Keratinocyte (primary cell): ENCODE data around the gene PFKFB4.

Experiments
- EZH2 ChIP-seq: IDR thresholded peaks from one replicate; pipeline ENCODE4 v1.6.1; 2012; ENCODE audit warnings: inconsistent platforms, mild to moderate bottlenecking, low read length, moderate library complexity
- TF ChIP-seq, protein P1 (sequence below), 3 experiments: IDR thresholded peaks in 1 of 3; conservative IDR thresholded peaks in 1 of 3; optimal IDR thresholded peaks in 1 of 3; 2 replicates in 2 of 3; 3 replicates in 1 of 3; pipeline versions ENCODE3 to v1.5.1; 2011; ENCODE audit warnings: low read length in 3 of 3, mild to moderate bottlenecking in 3 of 3, moderate library complexity in 2 of 3, control low read depth in 1 of 3, inconsistent platforms in 1 of 3; ENCODE audit not compliant: insufficient read depth in 2 of 3; ENCODE audit errors: extremely low read depth in 1 of 3

DNA sequence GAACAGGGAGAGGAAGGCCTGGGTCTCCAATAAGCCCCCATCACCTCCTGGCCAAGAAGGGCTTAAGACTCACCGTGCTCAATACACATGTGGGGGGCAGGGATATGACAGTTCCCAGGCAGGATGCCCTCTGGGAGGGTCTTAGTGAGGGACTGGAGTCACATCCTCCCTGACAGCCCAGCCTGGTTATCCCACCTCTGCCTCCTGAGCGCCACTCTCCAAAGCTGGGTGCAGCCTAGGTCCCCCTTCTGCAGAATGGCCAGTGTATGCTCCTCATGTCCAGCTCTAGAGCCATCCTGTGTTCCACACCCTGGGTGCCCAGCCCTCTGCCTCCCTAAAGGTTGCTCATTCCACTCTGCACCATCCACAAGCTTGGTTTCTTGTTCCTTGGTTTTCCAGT is 51.5 kb downstream of the PFKFB4 start:
- TF ChIP-seq, protein P1, sequence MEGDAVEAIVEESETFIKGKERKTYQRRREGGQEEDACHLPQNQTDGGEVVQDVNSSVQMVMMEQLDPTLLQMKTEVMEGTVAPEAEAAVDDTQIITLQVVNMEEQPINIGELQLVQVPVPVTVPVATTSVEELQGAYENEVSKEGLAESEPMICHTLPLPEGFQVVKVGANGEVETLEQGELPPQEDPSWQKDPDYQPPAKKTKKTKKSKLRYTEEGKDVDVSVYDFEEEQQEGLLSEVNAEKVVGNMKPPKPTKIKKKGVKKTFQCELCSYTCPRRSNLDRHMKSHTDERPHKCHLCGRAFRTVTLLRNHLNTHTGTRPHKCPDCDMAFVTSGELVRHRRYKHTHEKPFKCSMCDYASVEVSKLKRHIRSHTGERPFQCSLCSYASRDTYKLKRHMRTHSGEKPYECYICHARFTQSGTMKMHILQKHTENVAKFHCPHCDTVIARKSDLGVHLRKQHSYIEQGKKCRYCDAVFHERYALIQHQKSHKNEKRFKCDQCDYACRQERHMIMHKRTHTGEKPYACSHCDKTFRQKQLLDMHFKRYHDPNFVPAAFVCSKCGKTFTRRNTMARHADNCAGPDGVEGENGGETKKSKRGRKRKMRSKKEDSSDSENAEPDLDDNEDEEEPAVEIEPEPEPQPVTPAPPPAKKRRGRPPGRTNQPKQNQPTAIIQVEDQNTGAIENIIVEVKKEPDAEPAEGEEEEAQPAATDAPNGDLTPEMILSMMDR (optimal IDR thresholded peaks at IDR 0.05 in 1 of 3, IDR thresholded peaks at IDR 0.05 in 1 of 3, conservative IDR thresholded peaks at IDR 0.05 in 1 of 3; ENCODE audit: extremely low read depth in 1 of 3, insufficient read depth in 2 of 3, low read length in 3 of 3) = no peak
- TF ChIP-seq EZH2 = no peak
